CD4-positive, CD25-positive, alpha-beta regulatory T cell (primary cell): Measurements from ENCODE around the gene C1orf53. TPM values are rescaled to one million over a fixed set of nuclear protein-coding genes. Genes with fewer than 3 reads are reported as not detected.
A peak's percentile ranks its signal among the peaks of the same experiment; 100 is the strongest.

ENCODE experiments used
- ATAC-seq, 2 donors: fragments of 150-1000 bp; cut with Tn5 transposase; one replicate each; pipeline ENCODE4 v1.10.0; 2021; ENCODE audit warnings: low read depth in 2 of 2, moderate number of reproducible peaks in 2 of 2, moderate library complexity in 1 of 2
- DNase-seq, 3 donors: peaks; one replicate each; pipeline versions ENCODE4 v3.0.0 to v3.0.0-alpha.2; 2012 to 2022; ENCODE audit warnings: mixed read lengths in 1 of 3
- H3K27ac ChIP-seq: one replicate; pipeline ENCODE4 v1.7.0; 2013; ENCODE audit warnings: mild to moderate bottlenecking, low read length; ENCODE audit not compliant: insufficient read depth, poor library complexity, severe bottlenecking
- H3K27me3 ChIP-seq: one replicate; pipeline ENCODE4 v1.7.0; 2013; ENCODE audit warnings: low read length; ENCODE audit not compliant: control insufficient read depth, insufficient read depth
- H3K36me3 ChIP-seq: one replicate; pipeline ENCODE4 v1.7.0; 2013; ENCODE audit warnings: mild to moderate bottlenecking, low read length, moderate library complexity; ENCODE audit not compliant: control insufficient read depth, insufficient read depth
- H3K4me1 ChIP-seq: 2 replicates; pipeline ENCODE4 v1.7.0; 2013; ENCODE audit warnings: mild to moderate bottlenecking, low read length; ENCODE audit not compliant: insufficient read depth, control insufficient read depth, poor library complexity, severe bottlenecking
- H3K4me3 ChIP-seq: one replicate; pipeline ENCODE4 v1.7.0; 2013; ENCODE audit warnings: low read depth, mild to moderate bottlenecking, low read length, moderate library complexity
- H3K9me3 ChIP-seq, 2 experiments: 1 replicate in 1 of 2; 2 replicates in 1 of 2; pipeline ENCODE4 v1.7.0; 2013; ENCODE audit warnings: low read length in 2 of 2, mild to moderate bottlenecking in 1 of 2, moderate library complexity in 1 of 2; ENCODE audit not compliant: control insufficient read depth in 2 of 2
- H3K27ac Mint-ChIP-seq, 3 donors: one replicate each; pipeline ENCODE4 v1.8.0; 2020 to 2022; ENCODE audit warnings: mild to moderate bottlenecking in 3 of 3, mixed read lengths in 3 of 3, moderate library complexity in 2 of 3
- H3K27me3 Mint-ChIP-seq: one replicate; pipeline ENCODE4 v1.8.0; 2022; ENCODE audit warnings: mild to moderate bottlenecking, mixed read lengths
- H3K36me3 Mint-ChIP-seq: one replicate; pipeline ENCODE4 v1.8.0; 2020; ENCODE audit warnings: mixed read lengths
- H3K4me1 Mint-ChIP-seq, 4 donors: one replicate each; pipeline ENCODE4 v1.8.0; 2020 to 2022; ENCODE audit warnings: mixed read lengths in 4 of 4, mild to moderate bottlenecking in 1 of 4
- H3K4me3 Mint-ChIP-seq, 4 donors: one replicate each; pipeline ENCODE4 v1.8.0; 2020 to 2022; ENCODE audit warnings: mild to moderate bottlenecking in 4 of 4, mixed read lengths in 4 of 4, moderate library complexity in 3 of 4
- H3K9me3 Mint-ChIP-seq, 7 donors: one replicate each; pipeline ENCODE4 v1.8.0; 2020 to 2022; ENCODE audit warnings: mixed read lengths in 7 of 7, mild to moderate bottlenecking in 3 of 7, moderate library complexity in 2 of 7
- polyA plus RNA-seq, 4 donors: library from polyadenylated mRNA; unstranded; fragments of 300-500 nt; fragmentation: Illumina TruSeq; gene quantifications; one replicate each; pipeline ENCODE4 v1.2.3, GENCODE V29; 2021
- total RNA-seq: library from RNA; stranded (reverse); gene quantifications from one replicate; pipeline ENCODE4 v1.2.3, GENCODE V29; 2022

C1orf53 gene
- total and polyA plus RNA-seq, 5 donors from 2014 or later: 1.2 to 1.4 TPM; not detected in 3

- peaks cover 74% of the 10 kb centered on the region for H3K27me3 ChIP-seq
- no peaks in the 10 kb centered on the region for H3K36me3 ChIP-seq
- ATAC-seq: no peak
- no peak overlapping the region for H3K4me3 ChIP-seq
- H3K4me3 Mint-ChIP-seq: peak overlapping the region in 3 of 4 donors; percentile 10 to 75 (median 22)
- peaks cover 10 to 57% (median 40%) of the 10 kb centered on the region in 4 donors for H3K4me1 Mint-ChIP-seq
- no peak overlapping the region for H3K27ac ChIP-seq
- H3K9me3 ChIP-seq: peaks cover 0 to 3% of the 10 kb centered on the region in 2 experiments
- no peak for DNase-seq
- H3K27me3 Mint-ChIP-seq: peaks cover 100% of the 10 kb centered on the region
- H3K36me3 Mint-ChIP-seq: no peaks in the 10 kb centered on the region
- H3K27ac Mint-ChIP-seq: no peak overlapping the region
- H3K4me1 ChIP-seq: peaks cover 55% of the 10 kb centered on the region
- H3K9me3 Mint-ChIP-seq: peaks cover 0 to 5% (median 0%) of the 10 kb centered on the region in 7 donors
These were observed 6.3 kb downstream of the C1orf53 start for GRCh38 chr1:197908716-197909220.

- Histone ChIP-seq H3K4me1 (peaks cover 55% of the 10 kb centered on the region), H3K27ac (no peak overlapping the region), H3K27me3 (peaks cover 69% of the 10 kb centered on the region), H3K9me3 (peaks cover 0 to 3% of the 10 kb centered on the region in 2 experiments), H3K4me3 (no peak overlapping the region), H3K36me3 (no peaks in the 10 kb centered on the region)
- peak overlapping the region in 2 of 4 donors; percentile 22 to 75 for H3K4me3 Mint-ChIP-seq
- peaks cover 100% of the 10 kb centered on the region for H3K27me3 Mint-ChIP-seq
- H3K27ac Mint-ChIP-seq: no peak overlapping the region
- peaks cover 0 to 4% (median 0%) of the 10 kb centered on the region in 7 donors for H3K9me3 Mint-ChIP-seq
- ATAC-seq (no peak), DNase-seq (no peak)
- peaks cover 14 to 62% (median 40%) of the 10 kb centered on the region in 4 donors for H3K4me1 Mint-ChIP-seq
- H3K36me3 Mint-ChIP-seq: no peaks in the 10 kb centered on the region
These were observed 7.0 kb downstream of the C1orf53 start for GRCh38 chr1:197909384-197909783.

GRCh38 chr1:197910120-197910991 is 7.9 kb downstream of the C1orf53 start:
- no peaks in the 10 kb centered on the region for H3K36me3 ChIP-seq
- Mint-ChIP-seq H3K4me1 (peaks cover 14 to 66% (median 40%) of the 10 kb centered on the region in 4 donors), H3K36me3 (no peaks in the 10 kb centered on the region), H3K9me3 (peaks cover 0 to 2% (median 0%) of the 10 kb centered on the region in 7 donors), H3K4me3 (peak overlapping the region; percentile 40 to 94 (median 79)), H3K27me3 (peaks cover 99% of the 10 kb centered on the region), H3K27ac (no peak overlapping the region)
- H3K4me3 ChIP-seq: peak overlapping the region; percentile 37
- DNase-seq (no peak), ATAC-seq (no peak)
- peaks cover 69% of the 10 kb centered on the region for H3K27me3 ChIP-seq
- no peak overlapping the region for H3K27ac ChIP-seq
- peaks cover 55% of the 10 kb centered on the region for H3K4me1 ChIP-seq
- H3K9me3 ChIP-seq: peaks cover 0 to 3% of the 10 kb centered on the region in 2 experiments

- Histone ChIP-seq H3K27ac (no peak overlapping the region), H3K9me3 (peaks cover 0 to 3% of the 10 kb centered on the region in 2 experiments), H3K4me1 (peaks cover 64% of the 10 kb centered on the region), H3K4me3 (no peak overlapping the region), H3K27me3 (peaks cover 65% of the 10 kb centered on the region), H3K36me3 (no peaks in the 10 kb centered on the region)
- Mint-ChIP-seq H3K4me3 (peak overlapping the region; percentile 75 to 96 (median 88)), H3K36me3 (no peaks in the 10 kb centered on the region), H3K27ac (no peak overlapping the region), H3K27me3 (peaks cover 99% of the 10 kb centered on the region), H3K9me3 (peaks cover 0 to 2% (median 0%) of the 10 kb centered on the region in 7 donors), H3K4me1 (peaks cover 14 to 75% (median 46%) of the 10 kb centered on the region in 4 donors)
- no peak for DNase-seq
- ATAC-seq: peak in 1 of 2 donors; percentile 15
These were observed 8.9 kb downstream of the C1orf53 start for GRCh38 chr1:197911111-197911856.

- Mint-ChIP-seq H3K4me1 (peaks cover 14 to 83% (median 52%) of the 10 kb centered on the region in 4 donors), H3K27ac (no peak overlapping the region), H3K36me3 (no peaks in the 10 kb centered on the region), H3K4me3 (peak overlapping the region; percentile 75 to 96 (median 88)), H3K27me3 (peaks cover 99% of the 10 kb centered on the region), H3K9me3 (peaks cover 0 to 2% (median 0%) of the 10 kb centered on the region in 7 donors)
- peak overlapping the region; percentile 37 for H3K4me3 ChIP-seq
- no peak for ATAC-seq
- H3K9me3 ChIP-seq: peaks cover 0 to 3% of the 10 kb centered on the region in 2 experiments
- H3K4me1 ChIP-seq: peaks cover 72% of the 10 kb centered on the region
- no peaks in the 10 kb centered on the region for H3K36me3 ChIP-seq
- no peak for DNase-seq
- peaks cover 62% of the 10 kb centered on the region for H3K27me3 ChIP-seq
- H3K27ac ChIP-seq: no peak overlapping the region
These were observed 9.6 kb downstream of the C1orf53 start for GRCh38 chr1:197911857-197912696.

GRCh38 chr1:197912739-197913494 is 10.5 kb downstream of the C1orf53 start:
- Mint-ChIP-seq H3K9me3 (peaks cover 0 to 2% (median 0%) of the 10 kb centered on the region in 7 donors), H3K36me3 (no peaks in the 10 kb centered on the region), H3K27ac (no peak overlapping the region), H3K4me1 (peaks cover 14 to 92% (median 60%) of the 10 kb centered on the region in 4 donors), H3K27me3 (peaks cover 99% of the 10 kb centered on the region), H3K4me3 (peak overlapping the region; percentile 75 to 96 (median 88))
- H3K4me1 ChIP-seq: peaks cover 80% of the 10 kb centered on the region
- DNase-seq (no peak), ATAC-seq (no peak)
- H3K4me3 ChIP-seq: peak overlapping the region; percentile 37
- no peak overlapping the region for H3K27ac ChIP-seq
- H3K9me3 ChIP-seq: peaks cover 0 to 2% of the 10 kb centered on the region in 2 experiments
- peaks cover 59% of the 10 kb centered on the region for H3K27me3 ChIP-seq
- H3K36me3 ChIP-seq: no peaks in the 10 kb centered on the region
